ENCODE results near the gene SOST.

SOST gene

DNA sequence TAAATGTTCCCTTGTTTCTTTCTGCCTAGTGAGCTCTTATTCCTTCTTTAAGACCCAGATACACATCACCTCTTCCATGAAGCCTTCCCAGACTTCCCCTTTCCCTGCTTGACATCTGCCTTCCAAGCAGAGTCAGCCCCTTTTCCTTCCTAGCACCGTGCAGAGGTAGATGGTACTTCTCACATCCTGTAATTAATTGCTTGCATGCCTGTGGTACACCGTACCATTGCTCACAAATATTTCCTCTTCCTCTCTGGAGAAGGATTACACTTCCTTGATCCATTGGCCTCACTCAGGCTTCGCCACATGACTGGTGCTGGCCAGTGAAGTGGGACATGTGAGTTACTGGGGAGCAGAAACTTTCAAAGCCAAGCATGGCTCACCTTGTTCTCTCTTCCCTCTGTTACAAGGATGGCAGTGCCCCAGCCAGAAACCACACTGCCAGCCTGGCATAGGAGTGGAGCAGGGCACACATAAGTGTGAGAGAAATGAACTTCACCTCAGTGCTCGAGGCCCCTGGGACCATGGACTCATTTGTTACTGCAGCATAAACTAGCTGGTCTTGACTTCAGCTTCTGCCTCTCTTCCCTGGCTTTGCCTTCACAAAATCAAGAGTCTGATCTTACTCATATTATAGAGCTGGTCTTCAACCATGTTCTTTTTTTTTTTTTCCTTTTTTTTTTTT, 44.0 kb downstream of the SOST start:
- no peaks in the 10 kb centered on the region for H3K27me3 ChIP-seq (replicated peaks; ENCODE audit: control insufficient read depth, insufficient read depth, low read length)
- no peaks in the 10 kb centered on the region for H3K36me3 ChIP-seq (ENCODE audit: control insufficient read depth, insufficient read depth, low read length)
- DNase-seq (ENCODE audit: extremely low read depth, insufficient read length), result no peak
- no peak for TF ChIP-seq CTCF (IDR thresholded peaks at IDR 0.05; ENCODE audit: insufficient read depth, low read length, poor library complexity, severe bottlenecking)
- no peak overlapping the region for H3K4me3 ChIP-seq (replicated peaks; ENCODE audit: low read depth, low read length)

DNA sequence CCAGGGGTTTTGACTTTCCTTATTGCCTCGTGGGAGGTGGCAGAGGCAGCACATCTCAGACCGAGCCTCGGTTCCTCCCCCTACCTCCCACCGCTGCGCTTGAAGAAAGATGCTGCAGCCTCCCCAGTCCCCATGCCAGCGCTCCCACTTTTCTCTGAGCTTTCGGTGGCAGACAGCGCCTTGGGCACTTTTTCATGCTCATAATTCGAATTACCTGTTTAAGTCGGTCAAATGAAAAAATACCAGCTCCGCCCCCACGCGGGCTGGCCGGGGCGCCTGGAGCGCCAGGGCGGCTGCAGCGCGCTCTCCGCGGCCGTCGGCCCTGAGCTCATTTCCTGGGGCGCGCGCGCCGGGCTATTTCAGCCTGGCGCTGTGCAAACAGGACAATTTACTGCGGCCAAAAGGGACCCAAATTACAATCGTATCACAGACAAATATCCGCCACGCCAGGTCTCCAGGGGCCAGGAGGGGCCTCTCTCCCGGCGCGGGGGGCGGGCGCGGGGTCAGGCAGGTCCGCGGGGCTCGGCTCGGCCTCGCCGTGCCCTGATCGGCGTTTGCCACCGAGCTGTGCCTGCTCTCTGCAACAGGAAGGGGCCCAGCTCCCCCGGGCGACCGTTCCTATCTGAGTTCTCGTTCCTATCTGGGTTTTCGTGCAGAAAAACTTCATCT, 45.0 kb downstream of the SOST start:
- TF ChIP-seq CTCF (IDR thresholded peaks at IDR 0.05; ENCODE audit: insufficient read depth, low read length, poor library complexity, severe bottlenecking), result no peak
- Histone ChIP-seq H3K4me3 (replicated peaks; ENCODE audit: low read depth, low read length) (peak overlapping the region; percentile 46), H3K36me3 (ENCODE audit: control insufficient read depth, insufficient read depth, low read length) (no peaks in the 10 kb centered on the region), H3K27me3 (replicated peaks; ENCODE audit: control insufficient read depth, insufficient read depth, low read length) (no peaks in the 10 kb centered on the region)
- DNase-seq (ENCODE audit: extremely low read depth, insufficient read length), result no peak

- no peak for DNase-seq (ENCODE audit: extremely low read depth, insufficient read length)
- H3K4me3 ChIP-seq (replicated peaks; ENCODE audit: low read depth, low read length), result no peak overlapping the region
- H3K36me3 ChIP-seq (ENCODE audit: control insufficient read depth, insufficient read depth, low read length), result no peaks in the 10 kb centered on the region
- H3K27me3 ChIP-seq (replicated peaks; ENCODE audit: control insufficient read depth, insufficient read depth, low read length), result no peaks in the 10 kb centered on the region
- no peak for TF ChIP-seq CTCF (IDR thresholded peaks at IDR 0.05; ENCODE audit: insufficient read depth, low read length, poor library complexity, severe bottlenecking)
Observed at GRCh38 chr17:43712397-43712796, 46.2 kb downstream of the SOST start.

- Histone ChIP-seq H3K27me3 (replicated peaks; ENCODE audit: control insufficient read depth, insufficient read depth, low read length) (no peaks in the 10 kb centered on the region), H3K4me3 (replicated peaks; ENCODE audit: low read depth, low read length) (no peak overlapping the region)
- no peak for TF ChIP-seq CTCF (IDR thresholded peaks at IDR 0.05; ENCODE audit: insufficient read depth, low read length, poor library complexity, severe bottlenecking)
Observed at GRCh38 chr17:43710101-43710500, 48.5 kb downstream of the SOST start.

DNA sequence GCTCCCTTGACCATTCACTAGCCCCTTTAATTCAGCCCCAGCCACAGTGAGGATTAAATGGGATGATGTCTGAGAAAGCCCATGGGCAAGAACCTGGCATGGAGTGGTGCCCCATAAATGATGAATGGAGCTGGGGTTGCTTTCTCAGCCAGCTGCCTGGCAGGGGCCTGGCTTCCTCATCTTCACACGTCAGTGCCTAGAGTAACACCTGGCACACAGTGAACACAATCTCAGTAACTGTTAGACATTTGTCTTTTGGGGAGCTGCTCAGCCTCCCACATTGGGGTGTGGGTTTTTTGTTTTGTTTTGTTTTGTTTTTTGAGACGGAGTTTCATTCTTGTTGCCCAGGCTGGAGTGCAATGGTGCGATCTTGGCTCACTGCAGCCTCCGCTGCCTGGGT, 49.4 kb downstream of the SOST start:
- no peak overlapping the region for H3K4me3 ChIP-seq (replicated peaks; ENCODE audit: low read depth, low read length)
- H3K36me3 ChIP-seq (ENCODE audit: control insufficient read depth, insufficient read depth, low read length), result no peaks in the 10 kb centered on the region
- H3K27me3 ChIP-seq (replicated peaks; ENCODE audit: control insufficient read depth, insufficient read depth, low read length), result no peaks in the 10 kb centered on the region
- no peak for DNase-seq (ENCODE audit: extremely low read depth, insufficient read length)
- TF ChIP-seq CTCF (IDR thresholded peaks at IDR 0.05; ENCODE audit: insufficient read depth, low read length, poor library complexity, severe bottlenecking), result no peak

More at GRCh38 chr17:43710101-43710500, 48.5 kb downstream of the SOST start:
- no peaks in the 10 kb centered on the region for H3K36me3 ChIP-seq (ENCODE audit: control insufficient read depth, insufficient read depth, low read length)
- no peak for DNase-seq (ENCODE audit: extremely low read depth, insufficient read length)
